WTC11 (cell line): ENCODE data around the gene HADHB.

Source experiments
- ETV6 ChIP-seq: sonication (generic); formaldehyde crosslinking; IDR thresholded peaks from 2 replicates; pipeline ENCODE4 v1.8.1; 2022; ENCODE audit warnings: mild to moderate bottlenecking, missing genetic modification reagents
- ZBTB21 ChIP-seq: sonication (generic); formaldehyde crosslinking; IDR thresholded peaks from 2 replicates; pipeline ENCODE4 v1.8.1; 2023; ENCODE audit warnings: mild to moderate bottlenecking, missing genetic modification reagents, borderline replicate concordance
- TF ChIP-seq, protein P1 (sequence below): fragments of 200-600 bp; IDR thresholded peaks from 2 replicates; pipeline ENCODE4 v1.8.0; 2022; ENCODE audit warnings: antibody characterized with exemption
- TF ChIP-seq, protein P2 (sequence below): sonication (generic); formaldehyde crosslinking; IDR thresholded peaks from 2 replicates; pipeline ENCODE4 v1.8.1; 2023; ENCODE audit warnings: mild to moderate bottlenecking, moderate library complexity, missing genetic modification reagents

DNA sequence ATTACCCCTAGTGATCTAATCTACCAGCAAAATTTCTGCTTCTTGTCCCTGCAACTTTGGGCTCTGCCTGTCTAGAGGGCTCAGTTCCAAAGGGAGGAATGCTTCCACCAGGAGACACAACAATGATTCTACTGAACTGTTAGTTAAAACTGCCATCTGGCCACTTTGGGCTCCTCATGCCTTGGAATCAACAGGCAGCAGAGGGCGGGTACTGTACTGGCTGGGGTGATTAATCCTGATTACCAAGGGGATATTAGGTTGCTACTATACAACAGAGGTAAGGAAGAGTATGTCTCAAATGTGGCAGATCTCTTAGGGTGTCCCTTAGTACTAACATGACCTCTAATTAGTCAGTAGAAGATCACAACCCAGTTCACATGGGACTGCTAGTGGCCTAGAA, 21.7 kb upstream of the HADHB start:
- TF ChIP-seq, protein P1, sequence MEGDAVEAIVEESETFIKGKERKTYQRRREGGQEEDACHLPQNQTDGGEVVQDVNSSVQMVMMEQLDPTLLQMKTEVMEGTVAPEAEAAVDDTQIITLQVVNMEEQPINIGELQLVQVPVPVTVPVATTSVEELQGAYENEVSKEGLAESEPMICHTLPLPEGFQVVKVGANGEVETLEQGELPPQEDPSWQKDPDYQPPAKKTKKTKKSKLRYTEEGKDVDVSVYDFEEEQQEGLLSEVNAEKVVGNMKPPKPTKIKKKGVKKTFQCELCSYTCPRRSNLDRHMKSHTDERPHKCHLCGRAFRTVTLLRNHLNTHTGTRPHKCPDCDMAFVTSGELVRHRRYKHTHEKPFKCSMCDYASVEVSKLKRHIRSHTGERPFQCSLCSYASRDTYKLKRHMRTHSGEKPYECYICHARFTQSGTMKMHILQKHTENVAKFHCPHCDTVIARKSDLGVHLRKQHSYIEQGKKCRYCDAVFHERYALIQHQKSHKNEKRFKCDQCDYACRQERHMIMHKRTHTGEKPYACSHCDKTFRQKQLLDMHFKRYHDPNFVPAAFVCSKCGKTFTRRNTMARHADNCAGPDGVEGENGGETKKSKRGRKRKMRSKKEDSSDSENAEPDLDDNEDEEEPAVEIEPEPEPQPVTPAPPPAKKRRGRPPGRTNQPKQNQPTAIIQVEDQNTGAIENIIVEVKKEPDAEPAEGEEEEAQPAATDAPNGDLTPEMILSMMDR = no peak
- TF ChIP-seq ETV6 (CRISPR knock-in tag) (no peak), ZBTB21 (CRISPR knock-in tag) (no peak)
- TF ChIP-seq, protein P2, sequence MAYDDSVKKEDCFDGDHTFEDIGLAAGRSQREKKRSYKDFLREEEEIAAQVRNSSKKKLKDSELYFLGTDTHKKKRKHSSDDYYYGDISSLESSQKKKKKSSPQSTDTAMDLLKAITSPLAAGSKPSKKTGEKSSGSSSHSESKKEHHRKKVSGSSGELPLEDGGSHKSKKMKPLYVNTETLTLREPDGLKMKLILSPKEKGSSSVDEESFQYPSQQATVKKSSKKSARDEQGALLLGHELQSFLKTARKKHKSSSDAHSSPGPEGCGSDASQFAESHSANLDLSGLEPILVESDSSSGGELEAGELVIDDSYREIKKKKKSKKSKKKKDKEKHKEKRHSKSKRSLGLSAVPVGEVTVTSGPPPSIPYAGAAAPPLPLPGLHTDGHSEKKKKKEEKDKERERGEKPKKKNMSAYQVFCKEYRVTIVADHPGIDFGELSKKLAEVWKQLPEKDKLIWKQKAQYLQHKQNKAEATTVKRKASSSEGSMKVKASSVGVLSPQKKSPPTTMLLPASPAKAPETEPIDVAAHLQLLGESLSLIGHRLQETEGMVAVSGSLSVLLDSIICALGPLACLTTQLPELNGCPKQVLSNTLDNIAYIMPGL (CRISPR knock-in tag) = no peak
